IMR-90 (cell line): ENCODE results near the gene AKT3. TPM values are rescaled to one million over a fixed set of nuclear protein-coding genes. Genes with fewer than 3 reads are reported as not detected.

Experiments
- ATAC-seq: fragments of 200-7000 bp; cut with Tn5 transposase; 2 replicates; pipeline ENCODE4 v1.9.1; 2020; ENCODE audit warnings: low read depth, mild to moderate bottlenecking, moderate library complexity
- BruUV-seq: library from RNA; stranded (reverse); fragments of 400-500 nt; replicated peaks from 2 replicates; lab custom pipeline; 2021; lab: Mats Ljungman, UMichigan
- CTCF ChIA-PET: fragments of 300-600 bp; formaldehyde crosslinking; extraction: SDS; loops from one replicate; lab custom pipeline; 2021; ENCODE audit warnings: antibody characterized with exemption; lab: Yijun Ruan, JAX
- POLR2A ChIA-PET: fragments of 300-600 bp; sonication (Branson Sonifier 250); formaldehyde crosslinking; loops from one replicate; lab custom pipeline; 2022; ENCODE audit warnings: antibody characterized with exemption; ENCODE audit not compliant: unreplicated experiment; lab: Charles Lee
- DNase-seq: peaks from one replicate; pipeline ENCODE4 v3.0.0; 2013
- H2AFZ ChIP-seq: replicated peaks from 2 replicates; pipeline ENCODE3; 2013; ENCODE audit warnings: low read length, mild to moderate bottlenecking; ENCODE audit not compliant: poor library complexity
- H2AK5ac ChIP-seq: 2 replicates; pipeline ENCODE4 v1.6.1; 2013; ENCODE audit warnings: low read depth, low read length, inconsistent platforms
- H2AK9ac ChIP-seq: replicated peaks from 2 replicates; pipeline ENCODE3; 2013; ENCODE audit warnings: mild to moderate bottlenecking, low read depth, low read length, moderate library complexity; ENCODE audit not compliant: poor library complexity
- H2BK120ac ChIP-seq: 2 replicates; pipeline ENCODE4 v1.6.1; 2013; ENCODE audit warnings: low read depth, low read length, inconsistent platforms
- H2BK15ac ChIP-seq: 3 replicates; pipeline ENCODE4 v1.6.1; 2013; ENCODE audit warnings: low read depth, low read length, inconsistent platforms
- H2BK20ac ChIP-seq: 2 replicates; pipeline ENCODE4 v1.6.1; 2013; ENCODE audit warnings: low read depth, mild to moderate bottlenecking, inconsistent platforms, low read length, moderate library complexity
- H2BK5ac ChIP-seq: 2 replicates; pipeline ENCODE4 v1.6.1; 2013; ENCODE audit warnings: mild to moderate bottlenecking, low read depth, low read length, inconsistent platforms; ENCODE audit not compliant: poor library complexity, severe bottlenecking
- H3K14ac ChIP-seq: replicated peaks from 2 replicates; pipeline ENCODE4 v1.6.1; 2013; ENCODE audit warnings: low read depth, low read length, inconsistent platforms
- H3K18ac ChIP-seq: 2 replicates; pipeline ENCODE4 v1.6.1; 2013; ENCODE audit warnings: low read depth, low read length, control low read depth
- H3K23ac ChIP-seq: 2 replicates; pipeline ENCODE4 v1.6.1; 2013; ENCODE audit warnings: low read depth, low read length, inconsistent platforms
- H3K27ac ChIP-seq: 2 replicates; pipeline ENCODE4 v1.5.1; 2013; ENCODE audit warnings: mild to moderate bottlenecking, control low read depth, low read length; ENCODE audit not compliant: insufficient read depth
- H3K27me3 ChIP-seq: 2 replicates; pipeline ENCODE4 v1.6.1; 2013; ENCODE audit warnings: low read length; ENCODE audit not compliant: control insufficient read depth, insufficient read depth
- H3K36me3 ChIP-seq: 2 replicates; pipeline ENCODE4 v1.6.1; 2013; ENCODE audit warnings: low read length, mixed read lengths; ENCODE audit not compliant: control insufficient read depth, insufficient read depth
- H3K4ac ChIP-seq: 2 replicates; pipeline ENCODE4 v1.6.1; 2013; ENCODE audit warnings: low read depth, low read length, inconsistent platforms
- H3K4me1 ChIP-seq: 2 replicates; pipeline ENCODE4 v1.6.1; 2013; ENCODE audit warnings: low read length, mixed read lengths; ENCODE audit not compliant: control insufficient read depth, insufficient read depth
- H3K4me2 ChIP-seq: 2 replicates; pipeline ENCODE4 v1.6.1; 2013; ENCODE audit warnings: low read depth, mild to moderate bottlenecking, control low read depth, low read length, moderate library complexity
- H3K4me3 ChIP-seq: 2 replicates; pipeline ENCODE4 v1.5.1; 2013; ENCODE audit warnings: low read depth, mild to moderate bottlenecking, control low read depth, low read length, moderate library complexity; ENCODE audit not compliant: insufficient read depth
- H3K56ac ChIP-seq: 2 replicates; pipeline ENCODE4 v1.6.1; 2013; ENCODE audit warnings: low read length, inconsistent platforms; ENCODE audit not compliant: insufficient read depth; ENCODE audit errors: extremely low read depth
- H3K79me1 ChIP-seq, 2 experiments: 2 replicates each; pipeline ENCODE4 v1.6.1; 2013; ENCODE audit warnings: low read length in 2 of 2, inconsistent platforms in 1 of 2, low read depth in 1 of 2
- H3K9ac ChIP-seq: 2 replicates; pipeline ENCODE4 v1.6.1; 2013; ENCODE audit warnings: low read depth, low read length, control low read depth
- H3K9me1 ChIP-seq: 2 replicates; pipeline ENCODE4 v1.6.1; 2013; ENCODE audit warnings: low read length, inconsistent platforms; ENCODE audit not compliant: insufficient read depth
- H3K9me3 ChIP-seq: 2 replicates; pipeline ENCODE4 v1.6.1; 2013; ENCODE audit warnings: low read length; ENCODE audit not compliant: control insufficient read depth, insufficient read depth
- H4K20me1 ChIP-seq: 2 replicates; pipeline ENCODE4 v1.6.1; 2013; ENCODE audit warnings: low read length, inconsistent platforms; ENCODE audit not compliant: insufficient read depth
- H4K5ac ChIP-seq: 2 replicates; pipeline ENCODE4 v1.6.1; 2013; ENCODE audit warnings: mild to moderate bottlenecking, low read depth, low read length, control low read depth
- H4K8ac ChIP-seq, 2 experiments: 2 replicates each; pipeline ENCODE4 v1.6.1; 2013; ENCODE audit warnings: low read depth in 2 of 2, low read length in 2 of 2, control low read depth in 1 of 2, inconsistent platforms in 1 of 2
- H4K91ac ChIP-seq: 2 replicates; pipeline ENCODE4 v1.6.1; 2013; ENCODE audit warnings: low read depth, low read length, inconsistent platforms; ENCODE audit not compliant: insufficient read depth
- BHLHE40 ChIP-seq: fragments of 150-350 bp; IDR thresholded peaks from 2 replicates; pipeline ENCODE4 v1.6.1; 2016; ENCODE audit warnings: mild to moderate bottlenecking, low read depth, low read length
- CEBPB ChIP-seq: IDR thresholded peaks from 2 replicates; pipeline ENCODE4 v1.6.1; 2012; ENCODE audit warnings: low read depth, low read length, improper control_type of control experiment
- ELK1 ChIP-seq: fragments of 150-350 bp; IDR thresholded peaks from 2 replicates; pipeline ENCODE4 v1.6.1; 2016; ENCODE audit warnings: low read depth, mild to moderate bottlenecking, low read length, moderate library complexity, borderline replicate concordance
- FOS ChIP-seq: fragments of 150-350 bp; IDR thresholded peaks from 2 replicates; pipeline ENCODE4 v1.6.1; 2016; ENCODE audit warnings: low read depth, low read length
- MAZ ChIP-seq: IDR thresholded peaks from 2 replicates; pipeline ENCODE4 v1.6.1; 2012; ENCODE audit warnings: low read depth, mild to moderate bottlenecking, low read length, improper control_type of control experiment, moderate library complexity, borderline replicate concordance
- MXI1 ChIP-seq: IDR thresholded peaks from 2 replicates; pipeline ENCODE4 v1.6.1; 2012; ENCODE audit warnings: low read depth, mild to moderate bottlenecking, low read length, moderate library complexity, borderline replicate concordance
- NFE2L2 ChIP-seq: fragments of 150-350 bp; IDR thresholded peaks from 2 replicates; pipeline ENCODE4 v1.6.1; 2016; ENCODE audit warnings: low read depth, mild to moderate bottlenecking, low read length
- POLR2A ChIP-seq: IDR thresholded peaks from 2 replicates; pipeline ENCODE4 v1.6.1; 2012; ENCODE audit warnings: mild to moderate bottlenecking, low read depth, low read length
- RAD21 ChIP-seq: IDR thresholded peaks from 2 replicates; pipeline ENCODE4 v1.6.1; 2012; ENCODE audit warnings: low read length, improper control_type of control experiment
- RCOR1 ChIP-seq: IDR thresholded peaks from 2 replicates; pipeline ENCODE4 v1.6.1; 2012; ENCODE audit warnings: mild to moderate bottlenecking, low read length, improper control_type of control experiment; ENCODE audit not compliant: insufficient replicate concordance
- RFX5 ChIP-seq: IDR thresholded peaks from 2 replicates; pipeline ENCODE4 v1.8.0; 2012; ENCODE audit warnings: low read depth, mild to moderate bottlenecking, low read length, moderate library complexity
- SMC3 ChIP-seq: fragments of 150-350 bp; IDR thresholded peaks from 2 replicates; pipeline ENCODE4 v1.6.1; 2016; ENCODE audit warnings: low read depth, mild to moderate bottlenecking, antibody characterized with exemption, low read length, moderate library complexity
- USF2 ChIP-seq: fragments of 150-350 bp; IDR thresholded peaks from 2 replicates; pipeline ENCODE4 v1.6.1; 2017; ENCODE audit warnings: mild to moderate bottlenecking, antibody characterized with exemption, low read length, low read depth
- WGBS, 2 experiments: methylation state at CpG; one replicate each; pipeline versions ENCODE4 v1.1.5 to v1.1.7; 2013; ENCODE audit warnings: missing lambda C conversion rate in 2 of 2; ENCODE audit not compliant: insufficient read length in 1 of 2; ENCODE audit errors: extremely low coverage in 2 of 2; 5-methylcytosine and 5-hydroxymethylcytosine counted together
- dilution Hi-C: fragments of 300-500 bp; cut with HindIII; formaldehyde crosslinking; loops from one replicate; pipeline ENCODE4 v1.14.3; 2018; ENCODE audit warnings: low sequenced_read_pairs; ENCODE audit not compliant: unreplicated experiment
- in situ Hi-C: fragments of 300-500 bp; cut with MboI; formaldehyde crosslinking; loops from 3 replicates; pipeline ENCODE4 v1.14.3; 2019; ENCODE audit warnings: low sequenced_read_pairs, inconsistent platforms, mixed read lengths
- intact Hi-C: fragments of 100-400 bp; cut with micrococcal nuclease; formaldehyde crosslinking; loops from 2 replicates; pipeline ENCODE4 v1.10.0; 2022
- polyA plus RNA-seq, 3 experiments: library from polyadenylated mRNA; depleted of rRNA; stranded (reverse); fragments of >200 nt; gene quantifications; 2 replicates each; pipeline ENCODE4 v1.2.3, GENCODE V29; 2012; ENCODE audit warnings: low replicate concordance in 1 of 3
- total RNA-seq: library from RNA; depleted of rRNA; stranded (reverse); fragments of >200 nt; gene quantifications from 2 replicates; pipeline ENCODE4 v1.2.3, GENCODE V29; 2012
- TF ChIP-seq, protein P1 (sequence below): conservative IDR thresholded peaks from 2 replicates; pipeline ENCODE4 v1.5.1; 2012; ENCODE audit warnings: mild to moderate bottlenecking, low read depth, low read length, improper control_type of control experiment

Gene AKT3
- total and polyA plus RNA-seq, 2 of the 4 experiments (the other 2 are of a cell fraction) = 15.2 to 19.4 TPM

GRCh38 chr1:243554686-243555085 lies 295.4 kb downstream of the AKT3 start:
- Histone ChIP-seq H3K36me3 (no peaks in the 10 kb centered on the region), H3K79me1 (peaks cover 0 to 3% of the 10 kb centered on the region in 2 experiments; a peak in 2 of 4 replicates), H4K20me1 (no peaks in the 10 kb centered on the region), H3K9me3 (no peaks in the 10 kb centered on the region), H2BK5ac (no peak overlapping the region), H2AK9ac (no peak overlapping the region), H4K5ac (no peak overlapping the region), H3K4ac (no peak overlapping the region), H2AFZ (no peak overlapping the region), H2AK5ac (no peak overlapping the region), H3K23ac (no peak overlapping the region), H2BK20ac (no peak overlapping the region), H4K8ac (no peak overlapping the region), H3K14ac (no peak overlapping the region), H3K27me3 (no peaks in the 10 kb centered on the region), H4K91ac (no peak overlapping the region), H3K27ac (no peak overlapping the region), H2BK15ac (no peak overlapping the region), H3K9ac (no peak overlapping the region), H3K4me1 (peaks cover 2% of the 10 kb centered on the region), H2BK120ac (no peak overlapping the region), H3K18ac (no peak overlapping the region), H3K4me2 (no peak overlapping the region), H3K9me1 (no peaks in the 10 kb centered on the region), H3K56ac (no peak overlapping the region), H3K4me3 (no peak overlapping the region)
- 100% methylated on average over 1 of the region's 4 CpGs; no CpG with 5 or more reads in 1 of the 2 experiments for WGBS, 2 experiments
- dilution Hi-C loops (no loop called here), intact Hi-C loops (no loop called here), in situ Hi-C loops (no loop called here)
- no peak for TF ChIP-seq FOS
- TF ChIP-seq NFE2L2 = no peak
- TF ChIP-seq RCOR1 = no peak
- TF ChIP-seq ELK1 = no peak
- TF ChIP-seq MXI1 = no peak
- TF ChIP-seq USF2 = no peak
- TF ChIP-seq RFX5 = no peak
- no peak for TF ChIP-seq SMC3
- TF ChIP-seq CEBPB = no peak
- TF ChIP-seq, protein P1, sequence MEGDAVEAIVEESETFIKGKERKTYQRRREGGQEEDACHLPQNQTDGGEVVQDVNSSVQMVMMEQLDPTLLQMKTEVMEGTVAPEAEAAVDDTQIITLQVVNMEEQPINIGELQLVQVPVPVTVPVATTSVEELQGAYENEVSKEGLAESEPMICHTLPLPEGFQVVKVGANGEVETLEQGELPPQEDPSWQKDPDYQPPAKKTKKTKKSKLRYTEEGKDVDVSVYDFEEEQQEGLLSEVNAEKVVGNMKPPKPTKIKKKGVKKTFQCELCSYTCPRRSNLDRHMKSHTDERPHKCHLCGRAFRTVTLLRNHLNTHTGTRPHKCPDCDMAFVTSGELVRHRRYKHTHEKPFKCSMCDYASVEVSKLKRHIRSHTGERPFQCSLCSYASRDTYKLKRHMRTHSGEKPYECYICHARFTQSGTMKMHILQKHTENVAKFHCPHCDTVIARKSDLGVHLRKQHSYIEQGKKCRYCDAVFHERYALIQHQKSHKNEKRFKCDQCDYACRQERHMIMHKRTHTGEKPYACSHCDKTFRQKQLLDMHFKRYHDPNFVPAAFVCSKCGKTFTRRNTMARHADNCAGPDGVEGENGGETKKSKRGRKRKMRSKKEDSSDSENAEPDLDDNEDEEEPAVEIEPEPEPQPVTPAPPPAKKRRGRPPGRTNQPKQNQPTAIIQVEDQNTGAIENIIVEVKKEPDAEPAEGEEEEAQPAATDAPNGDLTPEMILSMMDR = no peak
- no peak for TF ChIP-seq BHLHE40
- no peak for TF ChIP-seq POLR2A
- TF ChIP-seq MAZ = no peak
- no peak for TF ChIP-seq RAD21
- CTCF ChIA-PET = no interaction called here
- ATAC-seq (no peak), DNase-seq (no peak)
- POLR2A ChIA-PET = no interaction called here
- no TSS peak for BruUV-seq
